Measurements from ENCODE around the gene RHBDD2.
"Not testable (repeated sequence)": the region's sequence is repeated elsewhere in the genome, so short reads cannot be mapped to it uniquely, and the experiment has no call there.

The RHBDD2 gene

DNA sequence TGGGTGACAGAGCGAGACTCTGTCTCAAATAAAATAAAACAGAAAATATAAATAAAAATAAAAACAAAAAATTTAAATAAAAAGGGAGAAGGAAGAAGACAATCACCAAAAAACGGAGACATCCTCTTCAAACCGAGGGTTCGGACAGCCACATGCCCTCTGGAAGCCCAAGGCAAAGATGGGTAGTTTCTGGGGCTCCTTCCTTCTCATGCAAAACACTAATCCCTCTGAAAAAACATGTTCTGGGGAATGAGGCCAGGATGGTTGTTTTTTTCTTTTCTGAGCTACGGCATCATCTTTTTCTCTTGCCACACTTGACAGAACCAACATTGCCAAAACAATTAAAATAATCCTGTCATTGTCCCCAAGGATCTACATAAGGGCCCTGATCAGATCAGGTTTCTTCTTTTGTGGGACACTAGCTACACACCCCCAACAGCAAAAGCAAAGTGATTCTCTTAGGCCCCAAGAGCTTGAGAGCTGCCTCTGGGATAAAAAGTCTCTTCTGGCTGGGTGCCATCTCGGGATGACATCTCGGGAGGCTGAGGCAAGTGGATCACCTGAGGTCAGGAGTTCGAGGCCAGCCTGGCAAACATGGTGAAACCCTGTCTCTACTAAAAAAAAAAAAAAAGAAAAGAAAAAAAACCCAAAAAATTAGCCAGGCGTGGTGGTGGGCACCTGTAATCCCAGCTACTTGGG, 21.9 kb downstream of the RHBDD2 start:
- no peak overlapping the region for H3K4me3 ChIP-seq (ENCODE audit: low read length)
- H3K4me2 ChIP-seq (ENCODE audit: low read depth, low read length) = no peak overlapping the region
- no peaks in the 10 kb centered on the region for H3K27me3 ChIP-seq (replicated peaks; ENCODE audit: insufficient read depth, low read length)
- DNase-seq = no peak
- no peak overlapping the region for H3K9ac ChIP-seq (ENCODE audit: low read length)
- H3K79me2 ChIP-seq (ENCODE audit: low read length) = no peaks in the 10 kb centered on the region
- H2AFZ ChIP-seq (ENCODE audit: low read length) = no peak overlapping the region
- no peaks in the 10 kb centered on the region for H3K36me3 ChIP-seq (replicated peaks; ENCODE audit: insufficient read depth, low read length)
- no peaks in the 10 kb centered on the region for H3K4me1 ChIP-seq (ENCODE audit: low read length)
- no peak overlapping the region for H3K27ac ChIP-seq (ENCODE audit: low read length)
- no peaks in the 10 kb centered on the region for H3F3A ChIP-seq (ENCODE audit: insufficient read depth, low read length)
- TF ChIP-seq EZH2phosphoT487 (IDR thresholded peaks at IDR 0.05; ENCODE audit: low read length) (no peak), EZH2 (optimal IDR thresholded peaks at IDR 0.05; ENCODE audit: low read depth, low read length) (no peak)
- TF ChIP-seq, protein P1, sequence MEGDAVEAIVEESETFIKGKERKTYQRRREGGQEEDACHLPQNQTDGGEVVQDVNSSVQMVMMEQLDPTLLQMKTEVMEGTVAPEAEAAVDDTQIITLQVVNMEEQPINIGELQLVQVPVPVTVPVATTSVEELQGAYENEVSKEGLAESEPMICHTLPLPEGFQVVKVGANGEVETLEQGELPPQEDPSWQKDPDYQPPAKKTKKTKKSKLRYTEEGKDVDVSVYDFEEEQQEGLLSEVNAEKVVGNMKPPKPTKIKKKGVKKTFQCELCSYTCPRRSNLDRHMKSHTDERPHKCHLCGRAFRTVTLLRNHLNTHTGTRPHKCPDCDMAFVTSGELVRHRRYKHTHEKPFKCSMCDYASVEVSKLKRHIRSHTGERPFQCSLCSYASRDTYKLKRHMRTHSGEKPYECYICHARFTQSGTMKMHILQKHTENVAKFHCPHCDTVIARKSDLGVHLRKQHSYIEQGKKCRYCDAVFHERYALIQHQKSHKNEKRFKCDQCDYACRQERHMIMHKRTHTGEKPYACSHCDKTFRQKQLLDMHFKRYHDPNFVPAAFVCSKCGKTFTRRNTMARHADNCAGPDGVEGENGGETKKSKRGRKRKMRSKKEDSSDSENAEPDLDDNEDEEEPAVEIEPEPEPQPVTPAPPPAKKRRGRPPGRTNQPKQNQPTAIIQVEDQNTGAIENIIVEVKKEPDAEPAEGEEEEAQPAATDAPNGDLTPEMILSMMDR (IDR thresholded peaks at IDR 0.05; ENCODE audit: low read length) = no peak
- no peaks in the 10 kb centered on the region for H3K9me2 ChIP-seq (replicated peaks; ENCODE audit: insufficient read depth, low read length)
- no peaks in the 10 kb centered on the region for H4K20me1 ChIP-seq (ENCODE audit: insufficient read depth, low read length)
- H3K9me3 ChIP-seq (replicated peaks; ENCODE audit: insufficient read depth, low read length) = no peaks in the 10 kb centered on the region

GRCh38 chr7:75905785-75906604, 27.2 kb downstream of the RHBDD2 start:
- H3K27ac ChIP-seq (ENCODE audit: low read length) = no peak overlapping the region
- TF ChIP-seq EZH2phosphoT487 (IDR thresholded peaks at IDR 0.05; ENCODE audit: low read length) = no peak
- TF ChIP-seq, protein P1 (IDR thresholded peaks at IDR 0.05; ENCODE audit: low read length) = no peak
- TF ChIP-seq EZH2 (optimal IDR thresholded peaks at IDR 0.05; ENCODE audit: low read depth, low read length) = no peak
- H3K4me2 ChIP-seq (ENCODE audit: low read depth, low read length) = no peak overlapping the region
- H2AFZ ChIP-seq (ENCODE audit: low read length) = no peak overlapping the region
- no peaks in the 10 kb centered on the region for H4K20me1 ChIP-seq (ENCODE audit: insufficient read depth, low read length)
- no peaks in the 10 kb centered on the region for H3K36me3 ChIP-seq (replicated peaks; ENCODE audit: insufficient read depth, low read length)
- H3K4me3 ChIP-seq (ENCODE audit: low read length) = no peak overlapping the region
- no peaks in the 10 kb centered on the region for H3F3A ChIP-seq (ENCODE audit: insufficient read depth, low read length)
- no peaks in the 10 kb centered on the region for H3K9me3 ChIP-seq (replicated peaks; ENCODE audit: insufficient read depth, low read length)
- no peak overlapping the region for H3K9ac ChIP-seq (ENCODE audit: low read length)
- no peak for DNase-seq
- no peaks in the 10 kb centered on the region for H3K27me3 ChIP-seq (replicated peaks; ENCODE audit: insufficient read depth, low read length)
- H3K9me2 ChIP-seq (replicated peaks; ENCODE audit: insufficient read depth, low read length) = no peaks in the 10 kb centered on the region
- no peaks in the 10 kb centered on the region for H3K4me1 ChIP-seq (ENCODE audit: low read length)
- no peaks in the 10 kb centered on the region for H3K79me2 ChIP-seq (ENCODE audit: low read length)

DNA sequence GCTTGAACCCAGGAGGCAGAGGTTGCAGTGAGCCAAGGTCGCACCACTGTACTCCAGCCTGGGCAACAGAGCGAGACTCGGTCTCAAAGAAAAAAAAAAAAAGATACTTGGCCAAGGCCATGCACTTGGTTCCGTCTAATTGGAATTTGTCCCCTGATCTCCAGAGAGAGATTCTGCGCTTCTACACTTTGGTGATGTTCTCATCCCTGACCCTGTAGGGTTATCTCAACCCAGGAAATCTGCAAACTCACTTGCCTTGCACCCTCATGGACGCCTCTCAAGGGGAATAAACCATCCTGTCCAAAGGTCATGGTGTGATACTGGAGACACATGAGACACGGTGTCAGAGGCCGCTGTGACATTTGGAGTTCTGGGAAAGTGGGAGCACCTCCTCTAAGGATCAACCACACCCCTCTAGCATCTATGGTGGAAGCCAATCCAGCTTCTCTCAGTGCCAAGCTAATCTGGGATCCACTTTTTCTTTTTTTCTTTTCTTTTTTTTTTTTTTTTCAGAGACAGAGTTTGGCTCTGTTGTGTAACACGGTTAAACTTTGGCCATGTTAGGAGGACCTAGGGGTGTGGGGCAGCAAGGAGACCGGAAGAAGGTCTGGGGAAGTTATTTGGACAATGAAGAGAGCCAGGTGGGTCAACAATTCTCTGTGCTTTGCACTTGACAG, 28.3 kb downstream of the RHBDD2 start:
- Histone ChIP-seq H3K36me3 (replicated peaks; ENCODE audit: insufficient read depth, low read length) (no peaks in the 10 kb centered on the region), H3K4me2 (ENCODE audit: low read depth, low read length) (no peak overlapping the region), H4K20me1 (ENCODE audit: insufficient read depth, low read length) (no peaks in the 10 kb centered on the region), H3K4me1 (ENCODE audit: low read length) (no peaks in the 10 kb centered on the region), H3K9me3 (replicated peaks; ENCODE audit: insufficient read depth, low read length) (no peaks in the 10 kb centered on the region), H3K27ac (ENCODE audit: low read length) (no peak overlapping the region), H3K27me3 (replicated peaks; ENCODE audit: insufficient read depth, low read length) (no peaks in the 10 kb centered on the region), H3K4me3 (ENCODE audit: low read length) (no peak overlapping the region), H3K9me2 (replicated peaks; ENCODE audit: insufficient read depth, low read length) (no peaks in the 10 kb centered on the region), H3F3A (ENCODE audit: insufficient read depth, low read length) (no peaks in the 10 kb centered on the region), H3K9ac (ENCODE audit: low read length) (no peak overlapping the region), H2AFZ (ENCODE audit: low read length) (no peak overlapping the region), H3K79me2 (ENCODE audit: low read length) (no peaks in the 10 kb centered on the region)
- DNase-seq = no peak
- TF ChIP-seq, protein P1 (IDR thresholded peaks at IDR 0.05; ENCODE audit: low read length) = no peak
- TF ChIP-seq EZH2 (optimal IDR thresholded peaks at IDR 0.05; ENCODE audit: low read depth, low read length) (no peak), EZH2phosphoT487 (IDR thresholded peaks at IDR 0.05; ENCODE audit: low read length) (no peak)

- not testable (repeated sequence) for H3K9me3 ChIP-seq (replicated peaks; ENCODE audit: insufficient read depth, low read length); H3K27ac ChIP-seq (ENCODE audit: low read length); H3K4me1 ChIP-seq (ENCODE audit: low read length); H3F3A ChIP-seq (ENCODE audit: insufficient read depth, low read length); H3K4me2 ChIP-seq (ENCODE audit: low read depth, low read length); H3K36me3 ChIP-seq (replicated peaks; ENCODE audit: insufficient read depth, low read length); H3K79me2 ChIP-seq (ENCODE audit: low read length); H3K9ac ChIP-seq (ENCODE audit: low read length); H3K4me3 ChIP-seq (ENCODE audit: low read length); H2AFZ ChIP-seq (ENCODE audit: low read length); H3K9me2 ChIP-seq (replicated peaks; ENCODE audit: insufficient read depth, low read length); H4K20me1 ChIP-seq (ENCODE audit: insufficient read depth, low read length); DNase-seq; H3K27me3 ChIP-seq (replicated peaks; ENCODE audit: insufficient read depth, low read length)
Observed at GRCh38 chr7:75907668-75908039, 28.8 kb downstream of the RHBDD2 start.

All from MM.1S (cell line).